Kidney epithelial cell (primary cell): ENCODE results near the gene SPATA22. TPM values are rescaled to one million over a fixed set of nuclear protein-coding genes. Genes with fewer than 3 reads are reported as not detected.
"Not testable (repeated sequence)": the region's sequence is repeated elsewhere in the genome, so short reads cannot be mapped to it uniquely, and the experiment has no call there.

ENCODE experiments used
- DNase-seq: peaks from one replicate; pipeline ENCODE4 v3.0.0-alpha.2; 2010; ENCODE audit warnings: low read depth
- H3K27me3 ChIP-seq: 2 replicates; pipeline ENCODE4 v1.6.0; 2011; ENCODE audit warnings: low read length; ENCODE audit not compliant: control insufficient read depth, insufficient read depth
- H3K36me3 ChIP-seq: 2 replicates; pipeline ENCODE4 v1.5.1; 2011; ENCODE audit warnings: low read length; ENCODE audit not compliant: control insufficient read depth, insufficient read depth
- H3K4me3 ChIP-seq: 2 replicates; pipeline ENCODE4 v1.5.1; 2011; ENCODE audit warnings: low read depth, mild to moderate bottlenecking, control low read depth, low read length
- CTCF ChIP-seq: IDR thresholded peaks from 2 replicates; pipeline ENCODE4 v1.5.1; 2011; ENCODE audit warnings: mild to moderate bottlenecking, moderate library complexity, low read length, control low read depth, inconsistent platforms; ENCODE audit not compliant: insufficient read depth, poor library complexity, severe bottlenecking
- total RNA-seq: library from RNA; depleted of rRNA; stranded (reverse); fragments of >200 nt; gene quantifications from 2 replicates; pipeline ENCODE4 v1.2.3, GENCODE V29; 2015

Gene SPATA22
- total RNA-seq, 1 donor from 2014 or later, result not detected

- H3K27me3 ChIP-seq, result no peaks in the 10 kb centered on the region
- TF ChIP-seq CTCF, result no peak
- DNase-seq, result no peak
- no peak overlapping the region for H3K4me3 ChIP-seq
- no peaks in the 10 kb centered on the region for H3K36me3 ChIP-seq
Observed at GRCh38 chr17:3448059-3448665, 23.5 kb downstream of the SPATA22 start.

- Histone ChIP-seq H3K27me3 (no peaks in the 10 kb centered on the region), H3K4me3 (no peak overlapping the region), H3K36me3 (no peaks in the 10 kb centered on the region)
- TF ChIP-seq CTCF, result no peak
- no peak for DNase-seq
Observed at GRCh38 chr17:3447625-3448024, 24.0 kb downstream of the SPATA22 start.

- TF ChIP-seq CTCF, result no peak
- Histone ChIP-seq H3K27me3 (no peaks in the 10 kb centered on the region), H3K4me3 (no peak overlapping the region), H3K36me3 (no peaks in the 10 kb centered on the region)
- no peak for DNase-seq
Observed at GRCh38 chr17:3440451-3440850, 31.2 kb downstream of the SPATA22 start.

GRCh38 chr17:3438368-3438767, 33.3 kb downstream of the SPATA22 start:
- no peak for TF ChIP-seq CTCF
- Histone ChIP-seq H3K27me3 (no peaks in the 10 kb centered on the region), H3K36me3 (no peaks in the 10 kb centered on the region), H3K4me3 (no peak overlapping the region)
- no peak for DNase-seq

- no peak for DNase-seq
- no peaks in the 10 kb centered on the region for H3K27me3 ChIP-seq
- no peak for TF ChIP-seq CTCF
- no peak within 1 kb of the TSS for H3K4me3 ChIP-seq
- no peaks in the 10 kb centered on the region for H3K36me3 ChIP-seq
Observed at GRCh38 chr17:3433741-3434140, 37.9 kb downstream of the SPATA22 start, which contains the start of gene OR1E2. OR1E2 (minus strand) TSS chr17:3433841; CDS start chr17:3433841, 0 bp downstream.

- not testable (repeated sequence) for H3K4me3 ChIP-seq, H3K27me3 ChIP-seq, H3K36me3 ChIP-seq, DNase-seq
Observed at GRCh38 chr17:3433215-3433614, 38.4 kb downstream of the SPATA22 start.
